Stimulated activated CD8-positive, alpha-beta memory T cell treated with anti-CD3 and anti-CD28 coated beads, Interleukin-2, amount 100 ng/mL, for 48 hours (primary cell): ENCODE data around the gene NEDD4L.
"Not testable (repeated sequence)": the region's sequence is repeated elsewhere in the genome, so short reads cannot be mapped to it uniquely, and the experiment has no call there.

Experiments
- DNase-seq, 2 donors: peaks; one replicate each; pipeline ENCODE4 v3.0.0-alpha.2; 2020; ENCODE audit warnings: low read depth in 2 of 2

Gene NEDD4L

GRCh38 chr18:58373481-58373880, 329.5 kb downstream of the NEDD4L start:
- no peak for DNase-seq

- no peak for DNase-seq
Measured at GRCh38 chr18:58375051-58375450, 331.0 kb downstream of the NEDD4L start.

- DNase-seq = no peak
Measured at GRCh38 chr18:58378411-58379379, 334.7 kb downstream of the NEDD4L start.

- no peak for DNase-seq
Measured at GRCh38 chr18:58379443-58379842, 335.4 kb downstream of the NEDD4L start.

- DNase-seq = not testable (repeated sequence)
Measured at GRCh38 chr18:58380113-58380512, 336.1 kb downstream of the NEDD4L start.

GRCh38 chr18:58381676-58382411, 337.8 kb downstream of the NEDD4L start:
- DNase-seq = no peak

GRCh38 chr18:58382446-58382845, 338.4 kb downstream of the NEDD4L start:
- no peak for DNase-seq

GRCh38 chr18:58385472-58385871, 341.4 kb downstream of the NEDD4L start:
- DNase-seq = no peak

- no peak for DNase-seq
Measured at GRCh38 chr18:58386780-58387179, 342.8 kb downstream of the NEDD4L start.

- DNase-seq = no peak
Measured at GRCh38 chr18:58387716-58388115, 343.7 kb downstream of the NEDD4L start.

GRCh38 chr18:58388736-58389135, 344.7 kb downstream of the NEDD4L start:
- DNase-seq = no peak

- DNase-seq = no peak
Measured at GRCh38 chr18:58389745-58390144, 345.7 kb downstream of the NEDD4L start.

GRCh38 chr18:58390399-58390798, 346.4 kb downstream of the NEDD4L start:
- no peak for DNase-seq

GRCh38 chr18:58391231-58391825, 347.3 kb downstream of the NEDD4L start:
- DNase-seq = no peak

GRCh38 chr18:58391932-58392323, 347.9 kb downstream of the NEDD4L start:
- no peak for DNase-seq

GRCh38 chr18:58392324-58393000, 348.4 kb downstream of the NEDD4L start:
- no peak for DNase-seq

- no peak for DNase-seq
Measured at GRCh38 chr18:58393295-58393694, 349.3 kb downstream of the NEDD4L start.

GRCh38 chr18:58394046-58394445, 350.0 kb downstream of the NEDD4L start:
- DNase-seq = no peak

- no peak for DNase-seq
Measured at GRCh38 chr18:58394602-58395425, 350.8 kb downstream of the NEDD4L start.

GRCh38 chr18:58396144-58396543, 352.1 kb downstream of the NEDD4L start:
- no peak for DNase-seq

- no peak for DNase-seq
Measured at GRCh38 chr18:58396966-58397365, 352.9 kb downstream of the NEDD4L start.
